Measurements from ENCODE around the gene BMP2K. TPM values are rescaled to one million over a fixed set of nuclear protein-coding genes. Genes with fewer than 3 reads are reported as not detected.

BMP2K gene
- 10 to 100 TPM; 22.6 to 25.1 TPM for total RNA-seq

DNA sequence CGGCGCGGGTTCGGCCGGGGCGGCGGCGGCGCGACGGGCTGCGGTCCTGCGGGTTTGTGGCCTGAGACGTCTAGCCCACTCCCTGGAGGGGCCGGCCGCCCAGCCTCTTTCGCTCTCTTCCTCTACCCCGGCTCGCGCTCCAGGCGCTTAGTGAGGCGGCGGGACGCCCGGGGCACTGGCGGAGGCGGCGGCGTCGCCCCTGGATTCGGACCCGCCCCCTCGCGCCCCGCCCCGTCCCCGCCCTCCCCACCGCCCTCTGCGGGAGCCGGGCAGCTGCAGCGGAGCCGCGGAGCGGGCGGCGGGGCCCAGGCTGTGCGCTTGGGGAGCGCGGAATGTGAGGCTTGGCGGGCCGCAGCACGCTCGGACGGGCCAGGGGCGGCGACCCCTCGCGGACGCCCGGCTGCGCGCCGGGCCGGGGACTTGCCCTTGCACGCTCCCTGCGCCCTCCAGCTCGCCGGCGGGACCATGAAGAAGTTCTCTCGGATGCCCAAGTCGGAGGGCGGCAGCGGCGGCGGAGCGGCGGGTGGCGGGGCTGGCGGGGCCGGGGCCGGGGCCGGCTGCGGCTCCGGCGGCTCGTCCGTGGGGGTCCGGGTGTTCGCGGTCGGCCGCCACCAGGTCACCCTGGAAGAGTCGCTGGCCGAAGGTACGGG, at the start of gene BMP2K:
TSS of gene BMP2K (plus strand) at position 272 of the 650 bp plus-strand sequence. CDS start at position 466, 194 bp downstream.
- peak within 1 kb of the TSS; percentile 91 for H3K4me3 Mint-ChIP-seq
- H3K36me3 Mint-ChIP-seq, result peaks cover 1% of the 10 kb centered on the region
- DNase-seq (peak; percentile 91), ATAC-seq (ENCODE audit: low read depth) (peak; percentile 79)
- no peaks in the 10 kb centered on the region for H3K9me3 Mint-ChIP-seq
- H3K4me1 Mint-ChIP-seq, result peaks cover 8% of the 10 kb centered on the region
- H3K27me3 Mint-ChIP-seq, result no peaks in the 10 kb centered on the region
- POLR2A ChIA-PET, result interaction anchor here (0.9 to 1.6 kb wide), 11 partner anchors 11 to 914 kb away, joined by 3 to 17 read pairs (median 4); no protein-coding TSS in a partner anchor
- peak within 1 kb of the TSS; percentile 96 for H3K27ac Mint-ChIP-seq

DNA sequence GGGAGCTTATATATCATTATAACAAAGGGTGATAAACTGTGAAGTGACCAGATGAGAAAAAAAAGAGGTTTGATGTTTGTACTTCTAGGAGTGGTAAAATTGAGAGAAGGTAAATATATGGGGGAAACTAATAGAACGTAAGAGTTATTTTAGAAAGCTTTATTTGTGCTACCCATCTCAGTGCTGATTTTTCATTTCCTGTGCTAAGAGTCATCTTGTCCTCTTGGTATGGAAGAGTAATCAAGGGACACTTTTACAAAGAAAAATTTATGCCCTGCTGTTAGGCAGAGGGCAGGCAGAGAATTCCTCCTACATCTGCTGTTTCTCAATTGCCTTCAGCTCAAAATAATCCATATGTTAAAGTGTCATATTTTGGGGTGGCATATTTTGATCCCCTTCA, 49.6 kb upstream of the BMP2K start:
- Mint-ChIP-seq H3K4me3 (no peak overlapping the region), H3K9me3 (no peaks in the 10 kb centered on the region), H3K27me3 (no peaks in the 10 kb centered on the region), H3K4me1 (peaks cover 2% of the 10 kb centered on the region), H3K36me3 (no peaks in the 10 kb centered on the region), H3K27ac (no peak overlapping the region)
- POLR2A ChIA-PET, result no interaction called here
- DNase-seq, result no peak
- ATAC-seq (ENCODE audit: low read depth), result no peak

DNA sequence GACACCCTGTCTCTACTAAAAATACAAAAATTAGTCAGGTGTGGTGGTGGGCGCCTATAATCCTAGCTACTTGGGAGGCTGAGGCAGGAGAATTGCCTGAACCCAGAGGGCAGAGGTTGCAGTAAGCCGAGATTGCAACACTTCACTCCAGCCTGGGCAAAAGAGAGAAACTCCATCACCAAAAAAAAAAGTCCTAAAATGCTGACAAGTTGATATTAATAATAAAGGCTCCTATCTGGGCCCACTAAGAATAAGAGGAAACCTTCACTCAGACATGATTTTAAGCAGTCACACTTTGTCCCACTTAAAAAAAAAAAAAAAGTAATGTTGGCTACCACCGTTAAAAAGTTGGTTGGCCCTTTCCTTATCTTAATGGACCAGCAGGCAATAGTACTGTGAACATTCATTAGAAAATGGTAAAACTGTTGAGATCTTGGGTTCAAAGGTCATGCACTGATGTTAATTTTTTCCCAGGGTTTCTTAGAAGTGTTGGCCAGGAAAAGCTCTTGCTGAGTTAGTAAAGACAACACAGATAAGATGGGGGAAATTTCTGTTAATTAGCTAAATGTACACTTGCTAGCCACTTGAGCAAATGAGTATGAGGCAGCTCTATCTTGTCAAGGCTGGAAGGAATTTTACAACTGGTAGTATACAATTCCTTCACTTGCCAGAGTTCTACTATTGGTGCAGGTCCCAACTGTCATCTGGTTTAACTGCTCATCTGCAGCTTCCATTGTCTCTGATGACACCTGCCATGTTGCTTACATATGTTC, 43.6 kb upstream of the BMP2K start:
- no peaks in the 10 kb centered on the region for H3K36me3 Mint-ChIP-seq
- no peak for DNase-seq
- H3K27ac Mint-ChIP-seq, result no peak overlapping the region
- POLR2A ChIA-PET, result no interaction called here
- no peak for ATAC-seq (ENCODE audit: low read depth)
- H3K4me3 Mint-ChIP-seq, result no peak overlapping the region
- H3K9me3 Mint-ChIP-seq, result no peaks in the 10 kb centered on the region
- H3K4me1 Mint-ChIP-seq, result peaks cover 2% of the 10 kb centered on the region
- H3K27me3 Mint-ChIP-seq, result no peaks in the 10 kb centered on the region

DNA sequence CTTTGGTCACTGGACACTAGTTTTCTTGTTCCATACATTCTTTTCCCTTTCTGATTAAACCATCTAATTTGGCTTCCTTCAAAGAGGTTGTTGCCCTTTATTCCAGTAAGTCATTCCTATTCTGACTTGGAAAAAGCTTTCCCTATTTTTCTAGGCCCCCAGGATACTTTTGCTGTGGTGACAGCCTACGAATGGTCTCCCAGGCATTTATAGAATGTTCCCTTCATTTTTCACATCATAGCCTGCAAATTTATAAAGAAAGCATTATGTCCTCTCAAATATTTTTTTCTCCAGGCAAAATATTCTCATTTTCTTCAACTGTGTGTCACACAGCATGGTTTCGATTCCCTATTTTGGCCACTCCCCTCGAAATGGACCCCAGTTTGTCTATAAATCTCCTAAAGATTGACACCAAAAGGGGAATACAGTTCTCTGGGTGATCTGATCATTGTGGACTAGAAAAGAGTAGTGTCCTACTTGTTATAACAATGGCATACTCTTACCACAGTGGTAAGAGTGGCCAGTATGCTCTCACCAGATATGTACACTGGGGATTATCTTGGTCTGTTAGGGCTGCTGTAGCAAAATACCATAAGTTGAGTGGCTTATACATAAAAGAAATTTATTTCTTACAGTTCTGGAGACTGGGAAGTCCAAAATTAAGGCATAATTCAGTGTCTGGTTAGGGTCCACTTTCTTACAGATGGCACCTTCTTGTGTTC, 41.5 kb upstream of the BMP2K start:
- Mint-ChIP-seq H3K4me3 (no peak overlapping the region), H3K27ac (no peak overlapping the region), H3K36me3 (no peaks in the 10 kb centered on the region), H3K27me3 (no peaks in the 10 kb centered on the region), H3K9me3 (no peaks in the 10 kb centered on the region), H3K4me1 (peaks cover 2% of the 10 kb centered on the region)
- DNase-seq (no peak), ATAC-seq (ENCODE audit: low read depth) (no peak)
- POLR2A ChIA-PET, result no interaction called here

DNA sequence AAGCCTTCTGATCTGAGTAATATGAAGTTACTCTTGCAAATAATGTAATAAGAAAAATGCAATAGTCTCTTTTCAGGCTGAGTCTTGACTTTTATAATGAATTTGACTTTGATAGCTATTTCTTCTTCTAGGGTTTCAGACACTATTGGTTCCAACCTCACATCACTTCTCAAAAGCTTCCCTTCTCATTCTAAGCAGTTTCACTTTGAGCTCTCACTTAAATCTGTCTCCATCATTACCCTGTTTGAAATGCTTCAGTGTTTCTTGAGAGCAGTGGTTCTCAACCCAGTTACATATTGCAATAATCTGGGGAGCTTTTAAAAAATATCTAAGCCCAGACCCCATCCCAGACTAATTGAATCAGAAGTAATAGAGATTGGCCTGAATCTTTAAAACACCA, 40.5 kb upstream of the BMP2K start:
- Mint-ChIP-seq H3K27me3 (no peaks in the 10 kb centered on the region), H3K9me3 (no peaks in the 10 kb centered on the region), H3K27ac (no peak overlapping the region), H3K4me1 (peaks cover 2% of the 10 kb centered on the region), H3K36me3 (no peaks in the 10 kb centered on the region), H3K4me3 (no peak overlapping the region)
- POLR2A ChIA-PET, result no interaction called here
- ATAC-seq (ENCODE audit: low read depth) (no peak), DNase-seq (no peak)

DNA sequence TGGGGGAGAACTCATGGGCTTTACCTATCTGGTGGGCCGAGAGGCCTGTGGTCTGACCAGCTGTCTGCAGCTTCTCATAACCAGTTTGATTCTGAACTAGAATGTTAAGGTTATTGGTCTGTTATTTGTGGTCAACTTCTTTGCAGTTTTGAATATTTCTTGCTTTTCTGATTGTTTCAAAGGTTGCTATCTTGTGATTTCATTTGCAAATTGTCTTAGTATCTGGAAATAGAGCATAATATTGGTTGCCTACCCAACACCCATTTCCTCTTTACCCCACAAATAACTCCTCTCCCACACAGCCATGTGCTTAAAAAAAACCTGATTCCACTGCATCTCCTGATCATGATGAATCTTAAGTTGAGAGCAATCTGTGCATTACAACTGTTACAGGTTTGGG, 39.1 kb upstream of the BMP2K start:
- DNase-seq, result no peak
- Mint-ChIP-seq H3K4me3 (no peak overlapping the region), H3K27ac (no peak overlapping the region), H3K4me1 (peaks cover 2% of the 10 kb centered on the region), H3K36me3 (no peaks in the 10 kb centered on the region), H3K27me3 (no peaks in the 10 kb centered on the region), H3K9me3 (no peaks in the 10 kb centered on the region)
- POLR2A ChIA-PET, result no interaction called here
- ATAC-seq (ENCODE audit: low read depth), result no peak

DNA sequence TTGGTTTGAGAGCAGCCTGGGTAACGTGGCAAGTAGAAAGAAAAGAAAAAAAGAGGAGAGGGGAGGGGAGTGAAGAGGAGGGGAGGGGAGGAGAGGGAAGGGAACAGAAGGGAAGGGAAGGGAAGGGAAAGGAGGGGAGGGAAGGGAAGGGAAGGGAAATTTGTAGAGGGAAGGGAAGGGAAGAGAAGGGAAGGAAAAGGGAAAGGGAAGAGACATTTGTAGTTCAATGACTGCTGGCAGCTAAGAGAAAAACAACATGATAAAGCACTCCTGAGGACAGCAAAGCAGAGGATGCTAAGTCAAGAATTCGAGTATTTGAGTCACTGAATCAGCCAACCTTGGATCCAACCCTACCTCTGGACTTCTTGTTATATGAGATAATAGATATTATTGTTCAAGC, 38.2 kb upstream of the BMP2K start:
- Mint-ChIP-seq H3K27ac (no peak overlapping the region), H3K9me3 (no peaks in the 10 kb centered on the region), H3K36me3 (no peaks in the 10 kb centered on the region), H3K4me3 (no peak overlapping the region), H3K27me3 (no peaks in the 10 kb centered on the region), H3K4me1 (peaks cover 2% of the 10 kb centered on the region)
- POLR2A ChIA-PET, result no interaction called here
- no peak for DNase-seq
- no peak for ATAC-seq (ENCODE audit: low read depth)

DNA sequence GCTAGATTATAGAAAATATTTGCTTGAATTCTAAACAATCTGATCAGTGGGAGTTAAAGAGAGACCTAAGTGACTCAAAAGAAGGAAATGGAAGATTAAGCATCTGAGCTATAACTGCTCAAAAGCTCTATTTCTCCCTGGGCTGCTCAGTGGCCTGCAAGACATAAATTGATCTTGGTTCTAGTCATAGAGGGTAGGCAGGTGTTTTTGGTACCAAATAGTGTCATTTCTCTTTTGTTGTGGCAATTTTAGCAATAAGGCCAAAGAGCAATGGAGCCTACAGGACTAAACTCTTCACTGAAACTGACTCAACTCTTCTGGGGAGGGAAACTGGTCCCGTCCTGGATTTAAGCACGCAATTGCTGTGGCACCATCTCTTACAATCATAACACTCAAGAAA, 33.9 kb upstream of the BMP2K start:
- no peak for DNase-seq
- Mint-ChIP-seq H3K27me3 (no peaks in the 10 kb centered on the region), H3K4me3 (no peak overlapping the region), H3K4me1 (no peaks in the 10 kb centered on the region), H3K27ac (no peak overlapping the region), H3K9me3 (no peaks in the 10 kb centered on the region), H3K36me3 (no peaks in the 10 kb centered on the region)
- no peak for ATAC-seq (ENCODE audit: low read depth)
- POLR2A ChIA-PET, result no interaction called here

DNA sequence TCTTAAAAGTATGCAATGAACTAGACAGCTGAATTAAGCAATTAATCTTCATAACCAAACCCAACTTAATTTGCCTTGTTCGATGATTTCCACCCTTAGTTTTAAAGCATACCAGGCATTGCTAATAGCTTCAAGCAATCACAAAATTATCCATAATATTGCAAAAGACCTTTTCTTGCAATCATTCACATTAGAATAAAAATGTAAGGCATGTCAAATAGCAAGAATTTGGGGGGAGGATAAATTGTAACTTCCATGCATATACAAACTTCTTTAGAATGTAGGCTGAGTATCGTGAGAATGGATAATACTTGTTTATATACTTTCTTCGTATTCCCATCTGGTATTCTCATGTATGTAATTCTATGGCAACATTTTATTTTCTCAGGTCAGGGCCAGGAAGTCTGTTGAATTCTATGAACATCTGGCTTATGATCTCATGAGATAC, 28.7 kb upstream of the BMP2K start:
- H3K27me3 Mint-ChIP-seq, result no peaks in the 10 kb centered on the region
- no peaks in the 10 kb centered on the region for H3K9me3 Mint-ChIP-seq
- no peak overlapping the region for H3K27ac Mint-ChIP-seq
- POLR2A ChIA-PET, result no interaction called here
- no peak overlapping the region for H3K4me3 Mint-ChIP-seq
- ATAC-seq (ENCODE audit: low read depth) (no peak), DNase-seq (no peak)
- peaks cover 2% of the 10 kb centered on the region for H3K4me1 Mint-ChIP-seq
- peaks cover 1% of the 10 kb centered on the region for H3K36me3 Mint-ChIP-seq

DNA sequence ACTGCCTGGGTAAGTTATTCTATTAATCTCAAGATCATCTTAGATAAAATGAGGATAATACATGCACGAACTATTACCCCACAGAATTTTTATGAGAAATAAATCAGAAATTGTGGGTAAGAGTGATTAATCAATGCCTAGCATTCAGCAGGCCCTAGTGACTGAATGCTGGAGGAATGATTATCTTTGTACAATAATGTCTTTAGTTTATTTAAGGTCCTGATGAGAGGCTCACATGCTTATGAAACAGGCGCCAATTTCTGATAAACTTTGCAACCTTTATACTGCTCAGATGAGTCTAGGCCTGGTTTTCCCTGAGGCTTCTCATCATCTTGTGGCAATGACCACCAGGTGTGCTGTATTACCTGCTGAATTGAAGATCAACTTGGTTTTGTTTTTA, 27.8 kb upstream of the BMP2K start:
- peaks cover 1% of the 10 kb centered on the region for H3K36me3 Mint-ChIP-seq
- ATAC-seq (ENCODE audit: low read depth) (no peak), DNase-seq (no peak)
- H3K9me3 Mint-ChIP-seq, result no peaks in the 10 kb centered on the region
- no peak overlapping the region for H3K27ac Mint-ChIP-seq
- POLR2A ChIA-PET, result no interaction called here
- H3K27me3 Mint-ChIP-seq, result no peaks in the 10 kb centered on the region
- H3K4me1 Mint-ChIP-seq, result peaks cover 2% of the 10 kb centered on the region
- no peak overlapping the region for H3K4me3 Mint-ChIP-seq

DNA sequence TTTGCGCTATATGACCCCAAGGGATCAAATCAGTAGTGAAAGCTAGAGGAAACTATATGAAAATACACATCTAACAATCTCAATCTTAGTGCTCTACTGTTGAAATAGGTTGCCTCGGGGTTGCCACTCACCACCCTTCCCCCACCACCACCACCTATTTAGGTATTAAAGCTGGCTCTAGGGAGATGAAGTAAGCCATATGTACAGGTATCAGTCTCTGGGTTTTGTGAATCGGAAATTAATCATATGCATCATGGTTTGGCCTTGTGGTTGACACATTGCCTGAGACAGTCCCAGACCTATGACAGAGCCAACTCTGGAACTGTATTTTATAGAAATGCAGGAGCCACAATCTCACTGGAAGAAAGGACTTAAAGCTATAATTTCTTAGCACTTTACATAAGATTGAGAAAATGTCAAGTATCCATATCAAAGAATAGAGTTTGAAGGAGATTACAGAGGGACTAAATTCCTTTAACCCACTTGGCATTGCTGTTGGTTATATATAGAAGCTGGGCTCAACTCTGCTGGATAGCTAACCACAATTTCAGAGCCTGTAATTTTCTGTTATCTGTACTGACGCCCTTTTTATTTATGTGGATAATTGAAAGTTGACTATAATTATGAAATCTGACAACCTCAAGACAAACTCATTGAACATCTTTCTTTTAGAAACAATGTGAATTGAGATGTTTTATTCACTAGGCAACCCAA, 26.7 kb upstream of the BMP2K start:
- peaks cover 1% of the 10 kb centered on the region for H3K36me3 Mint-ChIP-seq
- H3K4me3 Mint-ChIP-seq, result no peak overlapping the region
- POLR2A ChIA-PET, result no interaction called here
- no peak for DNase-seq
- peaks cover 2% of the 10 kb centered on the region for H3K4me1 Mint-ChIP-seq
- no peaks in the 10 kb centered on the region for H3K9me3 Mint-ChIP-seq
- H3K27ac Mint-ChIP-seq, result no peak overlapping the region
- H3K27me3 Mint-ChIP-seq, result no peaks in the 10 kb centered on the region
- ATAC-seq (ENCODE audit: low read depth), result no peak

DNA sequence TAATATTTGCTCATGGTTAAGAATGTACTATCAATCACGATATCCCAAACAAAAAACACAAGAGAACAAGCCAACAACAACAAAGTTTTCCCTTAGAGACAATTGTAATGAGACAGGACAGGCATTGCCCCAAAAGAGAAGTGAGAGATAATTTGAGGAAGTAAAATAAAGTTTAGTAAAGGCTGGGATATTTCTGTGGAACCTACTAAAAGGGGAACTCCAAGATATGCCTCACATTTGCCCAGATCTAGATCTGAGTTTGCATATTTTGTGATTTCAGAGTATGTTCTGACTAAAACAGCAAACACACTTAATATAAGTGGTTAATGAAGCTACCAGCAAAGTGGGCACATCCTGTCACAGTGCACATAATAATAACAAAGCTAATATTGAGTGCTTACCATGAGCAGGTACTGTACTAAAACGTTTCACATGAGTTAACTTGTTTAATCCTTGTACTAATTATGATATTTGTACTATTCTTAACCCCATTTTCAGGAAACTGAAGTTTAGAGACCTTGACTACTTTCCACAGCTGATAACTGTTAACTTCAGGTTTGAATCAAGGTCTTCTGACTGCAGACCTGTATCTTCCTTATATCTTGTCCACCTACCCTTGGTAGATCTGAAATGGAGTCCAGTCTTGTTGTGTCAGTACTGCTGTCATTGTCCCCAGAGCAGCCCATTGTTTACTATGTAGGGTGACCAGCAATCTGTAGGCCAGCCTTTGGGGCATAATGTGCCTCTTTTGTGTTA, 26.0 kb upstream of the BMP2K start:
- Mint-ChIP-seq H3K4me1 (peaks cover 2% of the 10 kb centered on the region), H3K27me3 (no peaks in the 10 kb centered on the region), H3K36me3 (peaks cover 1% of the 10 kb centered on the region), H3K9me3 (no peaks in the 10 kb centered on the region), H3K4me3 (no peak overlapping the region), H3K27ac (no peak overlapping the region)
- no peak for ATAC-seq (ENCODE audit: low read depth)
- POLR2A ChIA-PET, result no interaction called here
- no peak for DNase-seq

DNA sequence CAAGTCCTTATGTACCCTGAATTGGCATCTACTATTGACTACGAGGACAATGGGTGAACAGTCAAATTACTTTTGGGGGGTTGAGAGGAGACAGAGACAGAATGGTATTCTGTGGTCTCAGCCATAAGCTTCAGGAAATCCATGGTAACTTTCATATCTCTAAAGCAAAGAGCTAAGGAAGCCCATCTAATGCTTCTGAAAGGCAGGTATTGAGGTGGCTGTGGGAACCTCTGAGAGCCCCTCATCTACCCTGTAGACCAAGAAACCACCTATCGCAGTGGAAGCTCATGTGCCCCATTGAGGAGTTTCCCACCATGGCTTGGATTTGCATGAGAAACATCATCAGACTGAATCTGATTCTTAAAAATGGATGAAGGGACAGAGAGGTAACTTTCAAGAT, 23.1 kb upstream of the BMP2K start:
- Mint-ChIP-seq H3K9me3 (no peaks in the 10 kb centered on the region), H3K4me3 (no peak overlapping the region), H3K4me1 (peaks cover 2% of the 10 kb centered on the region), H3K27me3 (no peaks in the 10 kb centered on the region), H3K27ac (no peak overlapping the region), H3K36me3 (peaks cover 1% of the 10 kb centered on the region)
- ATAC-seq (ENCODE audit: low read depth), result no peak
- POLR2A ChIA-PET, result no interaction called here
- DNase-seq, result no peak
